ENCODE measurements around the gene PRPF40A. TPM values are rescaled to one million over a fixed set of nuclear protein-coding genes. Genes with fewer than 3 reads are reported as not detected.

PRPF40A gene
- total and polyA plus RNA-seq, 8 donors = 11.3 to 185 (median 71.7) TPM

DNA sequence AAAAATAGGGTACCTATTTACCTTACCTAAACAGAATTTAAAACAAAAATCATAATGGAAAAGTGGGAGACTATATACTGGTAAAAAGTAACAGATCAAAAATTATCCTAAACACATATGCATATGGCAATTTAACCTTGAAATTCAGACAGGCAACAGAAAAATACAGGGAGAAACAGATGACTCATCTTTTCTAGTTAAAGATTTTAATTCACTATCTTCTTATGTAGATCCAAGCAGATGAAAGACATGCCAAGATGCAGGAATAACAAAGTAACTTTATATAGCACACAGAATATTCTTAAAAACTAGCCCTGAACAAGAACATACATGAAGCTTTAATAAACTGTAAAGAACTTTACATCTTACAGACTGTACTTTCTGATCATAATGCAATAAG lies 30.9 kb downstream of the PRPF40A start:
- H3K9me3 ChIP-seq = no peaks in the 10 kb centered on the region
- intact Hi-C loops (cut with DNase I; ENCODE audit: low total_unique reads) = no loop called here
- peaks cover 0 to 32% (median 16%) of the 10 kb centered on the region in 4 donors for H3K36me3 ChIP-seq
- H3K4me1 ChIP-seq = peaks cover 0 to 15% (median 4%) of the 10 kb centered on the region in 4 donors
- H3K27me3 ChIP-seq = no peaks in the 10 kb centered on the region
- no peak for DNase-seq
- H3K27ac ChIP-seq = no peak overlapping the region
- no peak for TF ChIP-seq EP300 (IDR thresholded peaks at IDR 0.05)
- no peak for TF ChIP-seq POLR2A (IDR thresholded peaks at IDR 0.05)
- no peak for TF ChIP-seq POLR2AphosphoS5 (IDR thresholded peaks at IDR 0.05)
- TF ChIP-seq, protein P1, sequence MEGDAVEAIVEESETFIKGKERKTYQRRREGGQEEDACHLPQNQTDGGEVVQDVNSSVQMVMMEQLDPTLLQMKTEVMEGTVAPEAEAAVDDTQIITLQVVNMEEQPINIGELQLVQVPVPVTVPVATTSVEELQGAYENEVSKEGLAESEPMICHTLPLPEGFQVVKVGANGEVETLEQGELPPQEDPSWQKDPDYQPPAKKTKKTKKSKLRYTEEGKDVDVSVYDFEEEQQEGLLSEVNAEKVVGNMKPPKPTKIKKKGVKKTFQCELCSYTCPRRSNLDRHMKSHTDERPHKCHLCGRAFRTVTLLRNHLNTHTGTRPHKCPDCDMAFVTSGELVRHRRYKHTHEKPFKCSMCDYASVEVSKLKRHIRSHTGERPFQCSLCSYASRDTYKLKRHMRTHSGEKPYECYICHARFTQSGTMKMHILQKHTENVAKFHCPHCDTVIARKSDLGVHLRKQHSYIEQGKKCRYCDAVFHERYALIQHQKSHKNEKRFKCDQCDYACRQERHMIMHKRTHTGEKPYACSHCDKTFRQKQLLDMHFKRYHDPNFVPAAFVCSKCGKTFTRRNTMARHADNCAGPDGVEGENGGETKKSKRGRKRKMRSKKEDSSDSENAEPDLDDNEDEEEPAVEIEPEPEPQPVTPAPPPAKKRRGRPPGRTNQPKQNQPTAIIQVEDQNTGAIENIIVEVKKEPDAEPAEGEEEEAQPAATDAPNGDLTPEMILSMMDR (IDR thresholded peaks at IDR 0.05) = no peak
- H3K4me3 ChIP-seq = no peak overlapping the region

DNA sequence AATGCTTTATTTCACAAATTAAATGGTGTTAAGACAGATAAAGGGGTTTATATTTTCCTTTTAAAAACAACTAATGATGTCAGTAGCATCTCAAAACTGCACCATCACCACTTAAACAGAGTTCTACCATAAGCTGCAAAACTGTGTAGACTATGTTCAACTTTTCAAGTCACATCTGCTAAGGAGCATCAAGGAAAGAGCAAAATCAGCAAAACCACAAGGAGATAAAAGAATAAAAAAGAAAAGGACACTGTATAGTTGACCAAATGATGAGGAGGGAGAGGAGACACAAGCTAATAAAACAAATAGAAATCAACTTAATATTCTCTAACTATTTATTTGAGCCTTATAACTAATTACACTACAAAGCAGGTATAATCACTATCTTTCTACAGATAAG lies 33.9 kb downstream of the PRPF40A start:
- peaks cover 0 to 56% (median 41%) of the 10 kb centered on the region in 4 donors for H3K36me3 ChIP-seq
- no peak overlapping the region for H3K4me3 ChIP-seq
- no peaks in the 10 kb centered on the region for H3K27me3 ChIP-seq
- no peak overlapping the region for H3K27ac ChIP-seq
- no peaks in the 10 kb centered on the region for H3K9me3 ChIP-seq
- intact Hi-C loops (cut with DNase I; ENCODE audit: low total_unique reads) = no loop called here
- TF ChIP-seq EP300 (IDR thresholded peaks at IDR 0.05) (no peak), POLR2A (IDR thresholded peaks at IDR 0.05) (no peak), POLR2AphosphoS5 (IDR thresholded peaks at IDR 0.05) (no peak)
- TF ChIP-seq, protein P1 (IDR thresholded peaks at IDR 0.05) = no peak
- DNase-seq = no peak
- peaks cover 0 to 15% (median 4%) of the 10 kb centered on the region in 4 donors for H3K4me1 ChIP-seq

DNA sequence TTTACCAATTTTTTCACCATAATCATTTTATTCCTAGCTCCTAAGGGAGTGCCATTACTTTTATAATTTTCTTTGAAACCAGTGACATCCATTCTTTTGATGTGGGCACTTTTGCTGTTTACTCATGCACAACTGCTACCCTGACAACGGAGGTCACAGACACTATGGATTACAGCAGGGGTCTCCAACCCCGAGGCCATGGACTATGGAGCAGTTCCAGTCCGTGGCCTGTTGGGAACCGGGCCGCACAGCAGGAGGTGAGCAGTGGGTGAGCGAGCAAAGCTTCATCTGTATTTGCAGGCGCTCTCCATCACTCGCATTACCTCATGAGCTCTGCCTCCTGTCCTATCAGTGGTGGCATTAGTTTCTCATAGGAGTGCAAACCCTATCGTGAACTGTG lies 34.6 kb downstream of the PRPF40A start:
- 93 to 96% (median 94%) methylated on average over 9 of the region's 9 CpGs for WGBS, 5 donors
- Histone ChIP-seq H3K27me3 (no peaks in the 10 kb centered on the region), H3K4me1 (peaks cover 0 to 15% (median 4%) of the 10 kb centered on the region in 4 donors), H3K27ac (no peak overlapping the region), H3K36me3 (peaks cover 0 to 58% (median 43%) of the 10 kb centered on the region in 4 donors), H3K4me3 (no peak overlapping the region), H3K9me3 (no peaks in the 10 kb centered on the region)
- TF ChIP-seq POLR2AphosphoS5 (IDR thresholded peaks at IDR 0.05) (no peak), EP300 (IDR thresholded peaks at IDR 0.05) (no peak), POLR2A (IDR thresholded peaks at IDR 0.05) (no peak)
- TF ChIP-seq, protein P1 (IDR thresholded peaks at IDR 0.05) = no peak
- no peak for DNase-seq
- intact Hi-C loops (cut with DNase I; ENCODE audit: low total_unique reads) = no loop called here

DNA sequence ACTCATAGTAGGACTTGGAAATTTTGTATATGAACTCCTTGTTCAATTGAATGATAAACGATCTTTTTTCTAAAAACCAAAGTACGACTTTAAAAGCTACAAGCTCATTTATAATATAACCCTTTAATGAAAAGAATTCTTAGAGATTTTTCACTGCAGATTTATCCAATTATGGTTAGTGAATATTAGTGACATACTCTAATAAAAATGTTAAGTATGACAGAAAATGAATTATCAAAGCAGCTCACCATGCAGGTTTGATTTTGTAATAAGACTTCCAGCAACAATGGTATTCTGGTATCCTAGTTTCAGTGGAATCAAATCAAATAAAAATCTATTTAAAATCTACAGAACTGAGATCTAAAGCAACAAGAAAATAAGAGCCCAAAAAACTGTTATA lies 38.5 kb downstream of the PRPF40A start:
- H3K36me3 ChIP-seq = peaks cover 19 to 84% (median 77%) of the 10 kb centered on the region in 4 donors
- H3K4me1 ChIP-seq = peaks cover 0 to 15% (median 2%) of the 10 kb centered on the region in 4 donors
- no peak overlapping the region for H3K4me3 ChIP-seq
- DNase-seq = no peak
- TF ChIP-seq POLR2A (IDR thresholded peaks at IDR 0.05) = no peak
- no peak for TF ChIP-seq POLR2AphosphoS5 (IDR thresholded peaks at IDR 0.05)
- no peak for TF ChIP-seq EP300 (IDR thresholded peaks at IDR 0.05)
- TF ChIP-seq, protein P1 (IDR thresholded peaks at IDR 0.05) = no peak
- H3K9me3 ChIP-seq = no peaks in the 10 kb centered on the region
- H3K27ac ChIP-seq = no peak overlapping the region
- intact Hi-C loops (cut with DNase I; ENCODE audit: low total_unique reads) = no loop called here
- 78 to 85% (median 81%) methylated on average over 2 of the region's 2 CpGs for WGBS, 5 donors
- H3K27me3 ChIP-seq = no peaks in the 10 kb centered on the region

All from stomach (tissue), 9 donors.